Prostate gland (tissue), 2 donors: ENCODE results near the gene TRIM56.
"Not testable (repeated sequence)": the region's sequence is repeated elsewhere in the genome, so short reads cannot be mapped to it uniquely, and the experiment has no call there.

ENCODE experiments used
- CTCF ChIP-seq, 4 experiments: fragments of 200-600 bp in 2 of 4; fragments of 450-650 bp in 2 of 4; sonication (generic) in 2 of 4; IDR thresholded peaks; 1 replicate in 3 of 4; 2 replicates in 1 of 4; pipeline ENCODE4 v1.5.1; 2016 to 2019; ENCODE audit warnings: antibody characterized with exemption in 4 of 4, mild to moderate bottlenecking in 2 of 4, moderate library complexity in 2 of 4
- POLR2A ChIP-seq: fragments of 450-650 bp; IDR thresholded peaks from one replicate; pipeline ENCODE4 v1.6.1; 2016; ENCODE audit warnings: antibody characterized with exemption, mild to moderate bottlenecking

GRCh38 chr7:101121631-101121990 lies 36.3 kb downstream of the TRIM56 start:
- TF ChIP-seq CTCF (IDR thresholded peaks at IDR 0.05); POLR2A: not testable (repeated sequence)
